ENCODE results near the gene CSTF2.
A peak's percentile ranks its signal among the peaks of the same experiment; 100 is the strongest.
"Not testable (repeated sequence)": the region's sequence is repeated elsewhere in the genome, so short reads cannot be mapped to it uniquely, and the experiment has no call there.

The CSTF2 gene, protein sequence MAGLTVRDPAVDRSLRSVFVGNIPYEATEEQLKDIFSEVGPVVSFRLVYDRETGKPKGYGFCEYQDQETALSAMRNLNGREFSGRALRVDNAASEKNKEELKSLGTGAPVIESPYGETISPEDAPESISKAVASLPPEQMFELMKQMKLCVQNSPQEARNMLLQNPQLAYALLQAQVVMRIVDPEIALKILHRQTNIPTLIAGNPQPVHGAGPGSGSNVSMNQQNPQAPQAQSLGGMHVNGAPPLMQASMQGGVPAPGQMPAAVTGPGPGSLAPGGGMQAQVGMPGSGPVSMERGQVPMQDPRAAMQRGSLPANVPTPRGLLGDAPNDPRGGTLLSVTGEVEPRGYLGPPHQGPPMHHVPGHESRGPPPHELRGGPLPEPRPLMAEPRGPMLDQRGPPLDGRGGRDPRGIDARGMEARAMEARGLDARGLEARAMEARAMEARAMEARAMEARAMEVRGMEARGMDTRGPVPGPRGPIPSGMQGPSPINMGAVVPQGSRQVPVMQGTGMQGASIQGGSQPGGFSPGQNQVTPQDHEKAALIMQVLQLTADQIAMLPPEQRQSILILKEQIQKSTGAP

DNA sequence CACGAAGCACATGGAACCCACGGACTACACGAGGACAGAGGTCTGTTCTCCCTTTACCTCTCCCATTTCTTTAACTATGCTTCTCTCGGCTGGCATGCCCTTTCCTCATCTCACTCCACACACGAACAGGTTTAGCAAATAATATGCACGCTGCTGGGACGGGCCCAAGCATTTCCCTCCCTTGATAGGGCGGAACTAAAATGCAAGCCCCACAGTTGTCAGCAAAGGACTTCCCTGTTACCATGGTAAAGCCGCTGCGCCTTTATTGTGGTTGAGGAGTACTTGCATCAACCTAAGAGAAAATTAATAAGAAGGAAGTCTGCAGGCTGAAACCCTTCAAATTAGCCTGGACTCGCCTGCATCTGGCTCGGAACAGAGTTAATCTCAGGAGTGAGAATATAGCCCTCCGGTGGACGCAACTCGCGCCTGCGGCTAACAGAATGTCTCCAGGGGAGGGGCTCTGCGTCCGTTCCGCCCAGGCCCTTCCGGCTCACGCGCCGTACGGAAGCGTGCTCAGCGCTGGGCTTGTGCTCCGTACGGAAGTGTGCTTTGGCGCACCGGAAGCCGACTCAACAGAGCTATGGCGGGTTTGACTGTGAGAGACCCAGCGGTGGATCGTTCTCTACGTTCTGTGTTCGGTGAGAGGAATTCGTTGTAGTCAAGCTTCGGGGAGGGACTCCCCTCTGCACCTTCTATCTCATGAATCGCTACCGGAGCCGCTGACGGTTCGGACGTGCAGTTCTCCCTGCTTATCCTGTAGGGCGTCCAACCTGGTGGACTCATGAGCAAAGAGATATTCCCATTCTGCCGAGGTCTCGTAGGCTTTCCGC is at the start of gene CSTF2:
Gene CSTF2, plus strand, starts transcription at position 555 of the 830 bp plus-strand sequence. Its CDS starts 26 bp downstream, at position 581.
- DNase-seq: peak; percentile 78
- in situ Hi-C loops (cut with HindIII; ENCODE audit: low pct_ligation_motif_present, low pct_unique_long_range_greater_than_20kb, low sequenced_read_pairs): no loop called here

DNA sequence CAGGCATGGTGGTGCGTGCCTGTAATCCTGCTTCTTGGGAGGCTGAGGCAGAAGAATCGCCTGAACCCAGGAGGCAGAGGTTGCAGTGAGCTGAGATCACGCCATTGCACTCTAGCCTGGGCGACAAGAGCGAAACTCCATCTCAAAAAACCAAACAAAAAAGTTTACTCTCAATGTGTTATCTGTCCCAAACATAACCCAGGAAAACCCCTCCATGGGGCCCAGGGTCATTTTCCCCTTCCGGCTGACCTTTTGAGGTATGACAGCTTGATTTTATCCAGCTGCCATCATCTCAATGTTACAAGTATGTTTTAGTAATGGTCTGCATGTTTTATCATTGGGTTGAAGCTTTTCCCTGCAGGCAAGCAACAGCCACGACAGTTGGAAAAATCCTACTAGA is 23.8 kb upstream of the CSTF2 start:
- in situ Hi-C loops (cut with HindIII; ENCODE audit: low pct_ligation_motif_present, low pct_unique_long_range_greater_than_20kb, low sequenced_read_pairs): not testable (repeated sequence)

DNA sequence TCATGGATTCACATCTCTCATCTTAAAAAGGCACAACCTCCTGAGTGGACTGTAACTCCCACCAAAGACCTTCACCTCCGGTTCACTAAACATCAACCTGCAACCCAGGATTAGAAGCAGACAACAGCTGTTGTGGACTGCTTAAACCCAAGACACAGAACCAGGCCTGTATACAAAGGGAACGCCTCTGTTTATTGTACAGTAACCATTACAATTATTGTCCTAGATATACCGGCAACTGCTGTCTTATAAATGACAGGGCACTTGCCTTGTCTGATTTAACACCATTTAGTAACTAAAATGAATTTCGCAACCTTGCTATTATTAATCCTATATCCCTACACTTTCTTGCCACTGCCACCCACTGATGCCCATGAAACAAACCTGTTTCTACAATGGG is 22.8 kb upstream of the CSTF2 start:
- in situ Hi-C loops (cut with HindIII; ENCODE audit: low pct_ligation_motif_present, low pct_unique_long_range_greater_than_20kb, low sequenced_read_pairs): no loop called here
- DNase-seq: no peak

More for the DNA sequence above, 23.8 kb upstream of the CSTF2 start:
- not testable (repeated sequence) for DNase-seq

GRCh38 chrX:100798484-100799214 is 21.5 kb upstream of the CSTF2 start:
- no peak for DNase-seq
- in situ Hi-C loops (cut with HindIII; ENCODE audit: low pct_ligation_motif_present, low pct_unique_long_range_greater_than_20kb, low sequenced_read_pairs): no loop called here

- in situ Hi-C loops (cut with HindIII; ENCODE audit: low pct_ligation_motif_present, low pct_unique_long_range_greater_than_20kb, low sequenced_read_pairs): no loop called here
Measured at GRCh38 chrX:100802843-100803242, 17.3 kb upstream of the CSTF2 start.

DNA sequence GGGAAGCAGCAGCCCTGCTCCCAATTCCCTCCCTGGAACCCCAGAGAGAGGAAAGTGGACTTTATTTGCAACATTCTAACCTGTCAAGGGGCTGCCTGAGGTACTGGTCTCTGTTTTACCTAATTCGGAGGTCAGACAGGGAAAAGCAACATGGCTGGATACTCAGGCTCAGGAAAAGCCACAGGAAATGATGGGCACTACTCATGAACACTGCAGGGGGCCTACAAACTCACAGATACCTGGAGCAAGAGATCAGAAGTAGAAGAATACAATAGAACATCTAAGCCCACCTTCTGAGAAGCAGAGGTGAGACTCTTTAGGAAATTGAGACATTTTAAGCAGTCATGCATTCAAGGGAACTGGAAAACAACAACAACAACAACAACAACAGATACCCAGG is 15.4 kb upstream of the CSTF2 start:
- no peak for DNase-seq
- in situ Hi-C loops (cut with HindIII; ENCODE audit: low pct_ligation_motif_present, low pct_unique_long_range_greater_than_20kb, low sequenced_read_pairs): no loop called here

More at GRCh38 chrX:100802843-100803242, 17.3 kb upstream of the CSTF2 start:
- DNase-seq: no peak

GRCh38 chrX:100808265-100808664 is 11.9 kb upstream of the CSTF2 start:
- in situ Hi-C loops (cut with HindIII; ENCODE audit: low pct_ligation_motif_present, low pct_unique_long_range_greater_than_20kb, low sequenced_read_pairs); DNase-seq: not testable (repeated sequence)

DNA sequence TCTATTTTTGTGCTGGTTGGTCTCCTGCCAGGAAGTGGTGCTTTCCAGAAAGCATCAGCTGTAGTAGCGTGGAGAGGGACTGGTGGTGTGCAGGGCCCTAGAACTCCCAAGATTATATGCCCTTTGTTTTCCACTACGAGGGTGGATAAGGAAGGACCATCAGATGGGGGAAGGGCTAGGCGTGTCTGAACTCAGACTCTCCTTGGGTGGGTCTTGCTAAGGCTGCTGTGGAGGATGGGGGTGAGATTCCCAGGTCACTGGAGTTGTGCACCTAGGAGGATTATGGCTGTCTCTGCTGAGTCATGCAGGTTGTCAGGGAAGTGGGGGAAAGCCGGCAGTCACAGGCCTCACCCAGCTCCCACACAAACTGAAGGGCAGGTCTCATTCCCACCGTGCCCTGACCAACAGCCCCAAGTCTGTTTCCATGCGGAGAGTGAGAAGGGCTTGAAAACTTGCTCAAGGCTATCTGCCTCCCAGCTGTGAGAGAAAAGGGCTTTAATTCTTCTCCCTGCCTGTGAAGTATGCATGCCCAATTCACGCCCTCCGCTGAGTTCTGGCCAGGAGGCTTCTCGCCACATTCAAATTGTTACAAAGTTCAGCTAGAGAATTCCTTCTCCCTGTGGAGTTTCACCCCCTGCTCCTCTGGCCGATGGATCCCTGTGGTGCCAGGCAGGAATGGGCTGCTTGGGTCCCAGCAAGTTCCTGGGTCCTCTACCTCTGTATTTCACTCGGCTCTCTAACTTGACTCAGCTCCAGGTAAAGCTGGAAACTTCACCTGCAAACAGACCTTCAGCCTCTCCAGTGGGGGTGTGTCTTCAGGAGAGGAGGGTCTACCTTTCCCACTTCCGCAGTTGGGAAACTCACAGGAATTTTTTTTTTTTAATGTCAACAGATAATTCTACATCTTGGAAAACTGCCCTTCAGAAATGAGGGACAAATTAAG is 7.7 kb upstream of the CSTF2 start:
- DNase-seq: no peak
- in situ Hi-C loops (cut with HindIII; ENCODE audit: low pct_ligation_motif_present, low pct_unique_long_range_greater_than_20kb, low sequenced_read_pairs): no loop called here

DNA sequence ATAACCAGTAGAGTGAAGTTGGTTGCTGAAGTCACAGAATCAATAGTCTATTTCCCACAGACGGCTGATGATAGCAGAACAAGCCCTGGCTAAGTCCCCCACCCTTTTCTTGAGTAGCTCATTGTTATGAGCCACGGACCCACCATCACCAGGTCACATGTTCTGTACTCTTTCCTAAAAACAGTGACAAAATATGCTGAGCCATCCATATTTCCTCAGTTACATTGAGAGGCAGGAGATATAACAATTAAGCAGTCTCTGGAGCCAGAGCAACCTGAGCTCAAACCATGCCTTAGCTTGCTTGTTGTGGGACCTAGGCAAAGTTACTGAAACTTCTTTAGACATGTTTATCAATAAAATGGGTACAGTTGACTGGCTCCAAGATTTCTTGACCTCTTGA is 2.9 kb upstream of the CSTF2 start:
- in situ Hi-C loops (cut with HindIII; ENCODE audit: low pct_ligation_motif_present, low pct_unique_long_range_greater_than_20kb, low sequenced_read_pairs): no loop called here
- no peak for DNase-seq

DNA sequence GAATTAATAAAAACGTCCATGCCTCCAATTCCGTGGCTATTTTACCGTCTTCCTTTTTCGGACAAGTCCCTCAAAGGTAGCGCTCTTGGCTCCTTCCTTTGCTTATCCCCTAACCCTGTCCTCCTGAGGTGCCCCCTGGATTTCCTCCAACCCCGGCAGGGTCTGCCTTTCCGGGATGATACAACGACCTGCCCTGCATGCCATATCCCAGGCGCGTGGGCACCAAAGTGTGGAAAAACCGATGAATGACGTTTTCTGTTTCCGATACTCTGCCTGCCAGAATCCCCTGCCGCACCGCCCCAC is 706 bp upstream of the CSTF2 start:
- in situ Hi-C loops (cut with HindIII; ENCODE audit: low pct_ligation_motif_present, low pct_unique_long_range_greater_than_20kb, low sequenced_read_pairs): no loop called here
- no peak for DNase-seq

GRCh38 chrX:100829730-100830129 is 9.5 kb downstream of the CSTF2 start:
- DNase-seq: peak; percentile 3
- in situ Hi-C loops (cut with HindIII; ENCODE audit: low pct_ligation_motif_present, low pct_unique_long_range_greater_than_20kb, low sequenced_read_pairs): no loop called here

- in situ Hi-C loops (cut with HindIII; ENCODE audit: low pct_ligation_motif_present, low pct_unique_long_range_greater_than_20kb, low sequenced_read_pairs): no loop called here
- DNase-seq: no peak
Measured at GRCh38 chrX:100830143-100830542, 10.0 kb downstream of the CSTF2 start.

DNA sequence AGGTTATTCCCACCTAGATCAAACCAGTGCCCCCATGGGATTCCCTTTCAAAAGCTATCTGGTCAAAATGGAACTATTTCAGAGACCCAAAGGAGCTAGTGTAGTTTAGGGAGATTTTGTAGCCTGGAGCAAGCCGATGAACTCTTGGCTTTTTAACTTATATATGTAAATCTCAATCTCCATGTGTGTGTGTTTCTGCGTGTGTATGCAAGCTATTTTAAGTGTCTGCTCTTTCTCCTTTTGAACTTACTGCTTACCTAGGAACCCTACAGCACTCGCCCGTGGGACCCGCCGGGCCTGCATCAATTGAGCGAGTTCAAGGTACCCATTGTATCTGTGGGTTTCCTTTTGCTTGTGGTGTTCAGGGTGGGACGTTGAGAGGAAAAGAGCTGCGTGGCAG is 10.4 kb downstream of the CSTF2 start:
- in situ Hi-C loops (cut with HindIII; ENCODE audit: low pct_ligation_motif_present, low pct_unique_long_range_greater_than_20kb, low sequenced_read_pairs): no loop called here
- DNase-seq: no peak

DNA sequence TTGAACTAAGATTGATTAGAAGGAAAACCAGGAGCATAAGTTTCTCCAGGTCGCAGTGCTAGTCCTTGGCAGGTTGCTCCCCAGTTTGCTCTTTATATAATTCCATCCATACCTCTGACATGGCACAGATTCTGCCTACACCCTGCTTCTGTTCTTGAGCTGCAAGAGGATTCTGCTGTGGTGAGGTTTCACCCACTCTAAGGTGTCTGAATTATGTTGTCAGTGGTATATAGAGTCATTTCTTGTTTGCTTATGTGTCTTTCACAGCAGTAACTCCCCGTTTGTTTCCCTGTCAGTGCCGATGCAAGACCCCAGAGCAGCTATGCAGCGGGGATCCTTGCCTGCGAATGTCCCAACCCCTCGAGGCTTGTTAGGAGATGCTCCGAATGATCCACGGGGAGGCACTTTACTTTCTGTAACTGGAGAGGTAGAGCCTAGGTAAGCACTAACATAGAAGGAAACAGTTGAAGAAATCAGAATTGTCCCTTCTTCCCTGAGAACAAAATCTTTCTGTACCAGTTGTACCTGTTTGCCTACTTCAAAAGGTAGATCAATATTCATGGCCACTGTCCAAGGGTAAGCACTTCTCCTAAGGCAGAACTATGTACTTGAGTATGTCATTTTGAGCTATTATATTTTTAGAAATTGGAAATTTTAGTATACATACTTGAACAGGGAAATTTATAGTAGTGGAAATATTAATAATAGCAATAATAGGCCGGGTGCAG is 11.2 kb downstream of the CSTF2 start:
- in situ Hi-C loops (cut with HindIII; ENCODE audit: low pct_ligation_motif_present, low pct_unique_long_range_greater_than_20kb, low sequenced_read_pairs): no loop called here
- DNase-seq: no peak

DNA sequence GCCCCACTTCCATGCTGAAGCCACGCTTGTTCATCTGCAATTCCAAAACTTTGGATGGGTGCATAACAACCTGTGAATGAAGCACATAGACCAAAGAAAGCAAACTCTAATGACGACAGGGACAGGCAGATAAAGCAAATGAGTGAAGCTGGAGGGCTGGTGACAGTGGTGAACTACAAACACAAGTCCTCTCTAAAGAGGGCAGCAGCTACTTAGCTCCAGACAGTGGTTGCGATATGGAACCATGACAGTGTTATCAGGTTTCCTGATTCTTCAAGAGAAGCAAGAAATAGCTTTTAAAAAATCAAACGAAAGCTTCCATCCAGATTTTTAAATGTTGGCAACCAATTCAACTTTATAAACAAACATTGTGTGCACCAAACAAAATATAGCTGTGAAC is 30.1 kb downstream of the CSTF2 start:
- DNase-seq: no peak

DNA sequence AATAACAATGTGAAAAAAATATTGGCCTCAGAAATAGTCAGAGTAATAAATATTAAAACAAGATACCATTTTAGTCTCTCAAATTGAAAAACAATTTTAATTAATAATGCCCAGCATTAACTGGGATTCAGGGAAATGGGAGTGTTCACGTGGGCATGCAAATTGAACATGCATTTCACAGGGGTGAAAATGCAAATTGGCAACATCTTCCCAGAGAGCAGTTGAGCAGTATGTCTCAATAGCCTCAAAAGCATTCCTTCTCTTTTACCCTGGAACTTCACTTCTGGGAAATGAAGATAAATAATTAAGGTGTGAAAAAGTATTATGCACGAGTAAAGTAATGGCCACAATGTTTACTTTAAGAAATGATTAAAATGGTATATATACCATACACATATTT is 32.6 kb downstream of the CSTF2 start:
- DNase-seq: no peak
- in situ Hi-C loops (cut with HindIII; ENCODE audit: low pct_ligation_motif_present, low pct_unique_long_range_greater_than_20kb, low sequenced_read_pairs): no loop called here

More for the DNA sequence above, 30.1 kb downstream of the CSTF2 start:
- in situ Hi-C loops (cut with HindIII; ENCODE audit: low pct_ligation_motif_present, low pct_unique_long_range_greater_than_20kb, low sequenced_read_pairs): no loop called here

DNA sequence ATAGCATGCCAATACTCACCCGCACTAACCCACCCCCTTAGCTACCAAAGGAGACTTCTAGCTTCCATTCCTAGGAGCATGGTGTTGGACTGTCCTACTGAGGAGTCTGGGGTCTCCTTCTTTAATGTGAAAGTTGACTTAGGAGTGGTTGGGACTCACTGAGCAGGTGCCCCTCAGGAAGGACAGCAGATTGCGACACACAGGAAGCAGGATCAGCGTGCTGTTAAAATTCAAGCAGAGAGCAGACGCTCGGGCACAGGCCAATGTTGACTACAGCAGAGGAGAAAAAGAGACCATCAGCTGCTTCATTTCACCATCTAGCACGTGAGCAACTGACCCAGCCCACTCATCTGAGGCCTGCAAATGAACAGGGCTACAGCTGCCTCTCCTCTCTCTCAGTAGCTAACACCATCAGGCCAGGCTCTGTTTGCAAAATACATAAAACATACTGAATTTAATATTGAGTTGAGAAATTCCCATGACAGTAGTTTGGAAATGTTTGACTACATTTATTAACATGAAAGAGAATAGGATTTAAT is 43.2 kb downstream of the CSTF2 start:
- no peak for DNase-seq
- in situ Hi-C loops (cut with HindIII; ENCODE audit: low pct_ligation_motif_present, low pct_unique_long_range_greater_than_20kb, low sequenced_read_pairs): no loop called here
